Erythroblast (primary cell): ENCODE results near the gene MTCL1.

ENCODE experiments used
- GATA1 ChIP-seq: IDR thresholded peaks from 2 replicates; pipeline ENCODE4 v1.6.1; 2011; ENCODE audit warnings: low read depth, mild to moderate bottlenecking, control low read depth, low read length, moderate library complexity
- POLR2A ChIP-seq: IDR thresholded peaks from 2 replicates; pipeline ENCODE4 v1.6.1; 2011; ENCODE audit warnings: mild to moderate bottlenecking, low read length

DNA sequence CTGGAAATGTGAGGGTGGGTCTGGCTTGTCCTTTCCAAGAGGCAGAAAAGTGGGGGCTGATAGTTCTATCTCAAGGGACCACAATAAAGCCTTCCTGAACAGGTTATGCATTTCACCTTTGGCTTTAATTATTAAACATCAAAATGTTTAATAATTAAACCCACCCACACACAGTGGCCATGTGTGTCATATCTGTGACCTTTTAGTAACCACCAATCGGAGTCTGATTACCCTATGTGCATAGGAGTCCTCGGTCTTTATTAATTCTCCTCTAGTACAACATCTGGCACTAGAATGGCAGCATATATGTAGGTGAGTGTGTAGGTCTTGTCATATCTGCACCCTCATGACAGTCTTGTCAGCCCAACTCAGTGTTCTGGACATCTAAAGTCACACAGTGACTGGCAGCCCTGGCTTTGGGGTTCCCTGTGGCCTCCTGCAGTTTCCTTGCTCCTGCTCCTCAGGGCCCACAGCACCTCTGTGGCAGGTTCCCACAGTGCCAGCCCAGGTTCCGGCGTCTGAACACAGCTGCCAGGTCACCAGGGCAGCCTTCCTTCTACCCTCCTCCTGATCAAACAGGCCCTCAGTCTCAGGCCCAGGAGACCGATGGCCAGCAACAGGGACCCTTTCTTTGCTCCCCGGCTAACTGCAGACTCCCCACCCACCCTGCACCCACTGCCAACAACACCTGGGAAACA, 100.9 kb downstream of the MTCL1 start:
- TF ChIP-seq POLR2A (no peak), GATA1 (no peak)
